NCI-H526 treated with DMSO at 0.1 percent for 48 hours (cell line): Measurements from ENCODE around the gene SMC5.
"Not testable (repeated sequence)": the region's sequence is repeated elsewhere in the genome, so short reads cannot be mapped to it uniquely, and the experiment has no call there.

Experiments used
- DNase-seq: peaks from one replicate; lab custom pipeline; 2025; lab: John Stamatoyannopoulos, UW

SMC5 gene

GRCh38 chr9:70263421-70263820 lies 4.6 kb downstream of the SMC5 start:
- no peak for DNase-seq

DNA sequence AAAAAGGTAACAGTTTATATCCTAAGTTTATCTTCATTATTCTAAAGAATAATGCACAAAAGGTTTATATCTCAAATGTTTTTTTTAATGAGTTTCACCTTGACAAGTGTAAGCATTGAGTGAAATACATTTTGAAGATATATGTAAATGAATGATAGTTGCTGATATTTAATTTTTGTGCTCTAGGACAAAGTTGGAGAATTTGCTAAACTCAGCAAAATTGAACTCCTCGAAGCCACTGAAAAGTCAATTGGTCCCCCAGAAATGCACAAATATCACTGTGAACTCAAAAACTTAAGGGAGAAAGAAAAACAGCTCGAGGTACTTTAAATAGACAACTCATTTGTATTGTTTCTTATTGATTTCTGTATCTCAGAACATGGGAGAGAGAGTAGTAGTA lies 19.5 kb downstream of the SMC5 start:
- no peak for DNase-seq

DNA sequence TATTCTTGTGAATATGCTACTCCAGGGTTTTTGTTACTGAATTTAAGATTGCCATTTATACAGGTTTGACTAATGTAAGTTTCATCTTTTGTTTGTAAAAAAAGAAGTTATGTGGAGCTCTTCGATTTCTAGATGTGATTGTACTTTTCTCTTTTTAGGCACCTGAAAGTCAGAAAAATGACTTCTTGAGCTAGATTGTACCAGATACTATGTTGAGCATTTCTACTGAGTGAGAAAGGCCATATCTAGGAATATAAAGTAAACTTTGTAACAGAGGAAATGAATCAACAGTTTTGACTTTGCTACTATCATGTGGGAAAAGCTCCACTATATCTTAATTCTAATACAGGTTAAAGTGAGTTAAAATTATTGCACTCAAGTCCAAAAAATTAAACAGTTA lies 25.1 kb downstream of the SMC5 start:
- DNase-seq = no peak

GRCh38 chr9:70285246-70285645 lies 26.5 kb downstream of the SMC5 start:
- DNase-seq = no peak

DNA sequence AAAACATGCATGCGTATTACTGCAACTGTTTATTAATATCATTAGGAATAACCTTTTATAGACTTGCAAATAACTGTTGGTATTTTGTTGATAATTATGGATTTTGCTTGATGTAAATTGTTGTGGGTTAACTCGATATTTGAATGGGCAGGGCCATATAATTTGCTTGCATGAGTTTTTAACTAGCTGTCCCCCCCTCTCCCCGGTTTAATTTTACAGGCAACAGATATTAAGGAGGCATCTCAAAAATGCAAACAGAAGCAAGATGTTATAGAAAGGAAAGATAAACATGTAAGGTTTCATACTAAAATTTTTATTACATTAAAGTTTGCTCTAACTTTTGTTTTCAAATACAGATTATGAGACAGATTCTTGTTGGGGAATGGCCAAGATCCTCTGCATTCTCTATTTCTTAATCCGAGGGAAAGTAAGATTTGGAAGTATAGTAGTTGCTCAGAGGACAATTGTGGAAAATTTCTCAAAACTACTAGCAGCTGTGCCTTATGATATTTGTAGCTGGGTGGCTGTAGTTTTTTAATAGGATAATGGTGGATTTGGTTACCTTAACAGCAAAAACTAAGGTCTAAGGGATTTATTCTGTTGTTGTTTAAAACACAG lies 27.3 kb downstream of the SMC5 start:
- no peak for DNase-seq

DNA sequence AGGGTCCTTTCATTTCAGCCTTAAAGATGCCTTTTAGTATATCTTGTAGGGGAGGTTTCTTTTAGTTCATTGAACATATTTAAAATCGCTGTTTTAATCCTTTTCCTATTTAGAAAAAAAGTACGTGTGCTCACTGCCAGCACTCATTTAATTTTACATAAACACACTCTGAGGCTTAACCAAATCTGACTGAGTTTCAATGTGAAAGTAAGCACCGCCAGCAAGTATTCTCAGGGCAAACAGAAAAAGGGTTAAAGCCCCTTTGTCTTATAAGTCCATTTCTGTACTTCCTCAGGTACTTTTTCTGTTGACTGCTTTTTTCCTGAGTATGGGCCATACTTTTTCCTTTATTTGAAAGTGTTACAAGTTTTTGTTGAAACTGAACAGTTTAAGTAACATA lies 31.8 kb downstream of the SMC5 start:
- DNase-seq = no peak

DNA sequence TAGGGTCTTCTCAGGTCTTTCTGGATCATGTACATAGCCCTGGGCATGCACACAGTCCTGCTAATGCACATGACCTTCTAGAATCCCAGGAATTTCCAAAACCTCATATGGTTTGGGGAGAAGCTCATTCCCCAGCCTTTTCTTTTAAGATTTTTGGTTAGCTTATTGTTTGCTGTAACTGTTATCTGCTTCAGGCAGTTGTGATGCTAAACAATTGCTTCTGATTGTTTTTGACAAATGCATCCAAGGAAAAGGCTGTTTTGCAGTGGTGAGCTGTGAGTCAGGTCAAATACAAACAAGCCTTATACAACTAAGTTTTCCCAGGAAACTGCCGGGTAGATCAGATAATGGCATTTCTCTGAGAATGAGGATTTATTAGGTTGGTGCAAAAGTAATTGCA lies 32.7 kb downstream of the SMC5 start:
- DNase-seq = no peak

DNA sequence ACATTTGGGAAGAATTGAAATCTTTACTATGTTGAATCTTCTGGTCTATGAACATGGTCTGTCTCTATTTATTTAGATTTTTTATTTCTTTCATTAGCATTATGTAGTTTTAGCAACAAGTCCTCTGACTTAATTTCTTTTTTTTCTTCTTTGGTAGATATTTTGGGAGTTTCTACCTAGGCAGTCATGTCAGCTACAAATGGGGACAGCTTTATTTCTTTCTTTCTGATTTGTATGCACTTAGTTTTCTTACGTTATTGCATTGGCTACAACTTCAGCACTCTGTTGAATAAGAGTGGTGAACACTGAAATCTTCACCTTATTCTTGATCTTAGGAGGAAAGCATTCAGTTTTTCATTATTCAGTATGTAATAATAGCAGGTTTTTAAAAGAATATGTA lies 33.5 kb downstream of the SMC5 start:
- no peak for DNase-seq

DNA sequence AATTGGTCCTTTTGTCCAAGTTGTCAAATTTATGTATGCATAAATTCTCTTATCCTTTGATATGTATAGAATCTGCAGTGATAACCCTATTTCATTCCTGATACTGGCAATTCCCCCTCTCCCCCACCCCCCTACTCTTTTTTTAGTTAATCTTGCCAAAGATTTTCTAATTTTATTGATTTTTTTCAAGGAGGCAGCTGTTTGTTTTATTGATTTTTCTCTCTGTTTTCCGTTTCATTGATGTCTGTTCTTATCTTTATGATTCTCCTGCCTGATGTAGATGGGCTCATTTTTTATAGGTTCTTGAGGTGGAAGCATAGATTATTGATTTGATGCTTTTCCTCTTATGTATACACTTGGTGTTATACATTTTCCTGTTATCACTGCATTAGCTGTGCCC lies 34.4 kb downstream of the SMC5 start:
- DNase-seq = no peak

DNA sequence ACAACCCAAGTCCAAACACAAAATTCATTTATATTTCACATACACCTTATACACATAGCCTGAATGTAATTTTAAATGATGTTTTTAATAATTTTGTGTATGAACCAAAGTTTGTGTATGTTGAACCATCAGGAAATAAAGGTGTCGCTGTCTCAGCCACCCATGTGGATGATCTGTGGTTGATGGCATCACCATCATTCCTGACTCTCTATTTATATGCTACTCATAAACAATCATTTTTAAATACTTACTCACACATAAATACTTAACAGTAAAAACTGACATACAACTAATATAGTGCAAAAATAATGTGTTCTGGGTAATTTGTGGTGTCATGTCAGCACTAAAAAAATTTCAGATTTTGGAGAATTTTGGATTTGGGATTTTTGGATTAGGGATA lies 38.4 kb downstream of the SMC5 start:
- DNase-seq = no peak

- DNase-seq = no peak
Observed at GRCh38 chr9:70298245-70298771, 39.5 kb downstream of the SMC5 start.

GRCh38 chr9:70303268-70303667 lies 44.5 kb downstream of the SMC5 start:
- DNase-seq = no peak

GRCh38 chr9:70304810-70305209 lies 46.0 kb downstream of the SMC5 start:
- no peak for DNase-seq

DNA sequence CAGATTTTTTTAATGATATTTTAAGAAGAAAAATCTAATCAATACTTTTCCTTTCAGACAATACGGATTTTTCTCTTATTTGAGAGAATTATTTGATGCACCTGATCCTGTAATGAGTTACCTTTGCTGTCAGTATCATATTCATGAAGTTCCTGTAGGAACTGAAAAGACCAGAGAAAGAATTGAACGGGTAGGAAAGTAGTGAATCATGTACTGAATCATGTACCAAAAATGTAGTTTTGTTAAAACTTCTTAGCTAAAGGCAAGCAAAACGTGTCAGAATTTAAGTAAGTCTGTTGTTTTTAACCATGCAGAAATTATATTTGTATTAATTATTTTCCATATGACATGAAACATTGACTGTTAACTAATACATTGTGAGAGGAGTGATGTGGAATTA lies 56.6 kb downstream of the SMC5 start:
- no peak for DNase-seq

- DNase-seq = no peak
Observed at GRCh38 chr9:70318002-70318401, 59.2 kb downstream of the SMC5 start.

GRCh38 chr9:70322096-70322495 lies 63.3 kb downstream of the SMC5 start:
- DNase-seq = no peak

GRCh38 chr9:70324963-70325362 lies 66.2 kb downstream of the SMC5 start:
- no peak for DNase-seq

- DNase-seq = not testable (repeated sequence)
Observed at GRCh38 chr9:70328625-70329024, 69.8 kb downstream of the SMC5 start.

- no peak for DNase-seq
Observed at GRCh38 chr9:70340572-70340971, 81.8 kb downstream of the SMC5 start.

DNA sequence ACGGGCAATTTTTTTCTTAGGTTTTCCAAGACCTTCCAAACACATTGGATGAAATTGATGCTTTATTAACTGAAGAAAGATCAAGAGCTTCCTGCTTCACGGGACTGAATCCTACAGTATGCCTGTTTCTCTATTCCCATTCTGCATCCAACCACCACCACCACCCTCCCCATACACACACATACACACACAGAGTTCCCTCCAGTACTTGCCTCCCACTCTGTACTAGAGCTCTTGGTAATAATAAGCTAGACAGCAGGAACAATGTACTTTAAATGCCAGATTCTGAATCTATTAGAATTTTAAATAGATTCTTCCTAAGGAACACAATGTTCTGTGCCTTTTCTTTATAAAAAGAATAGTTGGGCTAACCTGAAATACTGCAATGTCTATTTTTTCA lies 88.3 kb downstream of the SMC5 start:
- no peak for DNase-seq

GRCh38 chr9:70352356-70352755 lies 93.6 kb downstream of the SMC5 start:
- no peak for DNase-seq

GRCh38 chr9:70352802-70353201 lies 94.0 kb downstream of the SMC5 start:
- DNase-seq = no peak

DNA sequence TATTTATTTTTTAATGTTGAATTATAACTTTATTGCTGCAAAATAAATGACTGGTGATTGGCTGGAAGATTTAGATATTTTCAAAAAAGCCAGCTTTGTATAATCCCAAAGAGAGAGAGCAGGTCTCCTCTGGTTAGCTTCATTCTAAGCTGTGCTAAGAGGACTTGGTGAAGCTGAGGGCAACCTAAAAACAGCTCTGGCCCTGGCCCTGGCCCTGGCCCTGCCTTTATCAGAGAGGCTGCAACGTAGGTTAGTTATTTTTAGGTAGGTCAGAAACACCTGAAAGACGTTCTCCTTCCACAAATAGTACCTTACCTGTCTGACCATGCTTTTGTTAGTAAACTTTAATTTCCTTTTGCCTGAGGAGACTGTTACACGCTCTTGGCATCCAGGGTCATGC lies 97.0 kb downstream of the SMC5 start:
- DNase-seq = no peak

DNA sequence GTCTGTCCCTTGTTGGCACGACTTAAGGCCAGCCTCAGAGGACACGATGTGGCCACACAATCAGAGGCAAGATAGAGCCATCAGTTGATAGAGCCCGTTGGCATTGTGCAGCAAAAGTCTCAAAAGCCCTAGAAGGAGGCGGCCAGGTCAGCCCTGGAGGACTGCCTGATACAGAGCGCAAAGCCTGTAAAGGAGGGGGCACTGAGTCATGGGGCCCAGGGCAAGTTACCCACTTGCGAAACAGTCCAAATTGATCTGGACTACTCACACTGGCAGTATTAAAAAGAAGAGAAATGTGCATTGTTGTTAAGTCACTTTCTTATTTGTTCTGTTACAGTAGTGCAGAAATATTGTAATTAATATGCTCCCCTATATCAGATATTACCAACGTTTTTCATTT lies 104.2 kb downstream of the SMC5 start:
- DNase-seq = no peak

- DNase-seq = no peak
Observed at GRCh38 chr9:70363760-70364159, 105.0 kb downstream of the SMC5 start.
